Neural cell (in vitro differentiated cells): ENCODE data around the gene PCDH9.

Experiments used
- EP300 ChIP-seq: fragments of 450-650 bp; conservative IDR thresholded peaks from 2 replicates; pipeline ENCODE4 v1.6.1; 2014; ENCODE audit warnings: antibody characterized with exemption, mild to moderate bottlenecking, moderate library complexity; ENCODE audit not compliant: poor library complexity, severe bottlenecking
- EZH2 ChIP-seq: fragments of 200-600, 300-800 bp; shearing (Covaris generic), sonication (generic); IDR thresholded peaks from 2 replicates; pipeline ENCODE4 v1.6.1; 2014; ENCODE audit warnings: antibody characterized with exemption, low read length, borderline replicate concordance, mild to moderate bottlenecking; ENCODE audit not compliant: insufficient read depth, poor library complexity, severe bottlenecking
- MXI1 ChIP-seq: fragments of 450-650 bp; conservative IDR thresholded peaks from 2 replicates; pipeline ENCODE4 v1.6.1; 2014; ENCODE audit warnings: antibody characterized with exemption, mild to moderate bottlenecking; ENCODE audit not compliant: poor library complexity, severe bottlenecking
- POLR2AphosphoS5 ChIP-seq: IDR thresholded peaks from 2 replicates; pipeline ENCODE4 v1.6.1; 2012
- SMC3 ChIP-seq: fragments of 450-650 bp; conservative IDR thresholded peaks from 2 replicates; pipeline ENCODE4 v1.6.1; 2014; ENCODE audit warnings: antibody characterized with exemption, mild to moderate bottlenecking, moderate library complexity; ENCODE audit not compliant: poor library complexity
- TAF1 ChIP-seq: IDR thresholded peaks from 2 replicates; pipeline ENCODE4 v1.6.1; 2012; ENCODE audit warnings: low read depth
- TF ChIP-seq, protein P1 (sequence below): fragments of 450-650 bp; IDR thresholded peaks from 2 replicates; pipeline ENCODE4 v1.5.1; 2014; ENCODE audit warnings: antibody characterized with exemption, mild to moderate bottlenecking, moderate library complexity; ENCODE audit not compliant: poor library complexity, severe bottlenecking
- TF ChIP-seq, protein P2 (sequence below): IDR thresholded peaks from 2 replicates; pipeline ENCODE4 v1.6.1; 2012; ENCODE audit warnings: borderline replicate concordance

DNA sequence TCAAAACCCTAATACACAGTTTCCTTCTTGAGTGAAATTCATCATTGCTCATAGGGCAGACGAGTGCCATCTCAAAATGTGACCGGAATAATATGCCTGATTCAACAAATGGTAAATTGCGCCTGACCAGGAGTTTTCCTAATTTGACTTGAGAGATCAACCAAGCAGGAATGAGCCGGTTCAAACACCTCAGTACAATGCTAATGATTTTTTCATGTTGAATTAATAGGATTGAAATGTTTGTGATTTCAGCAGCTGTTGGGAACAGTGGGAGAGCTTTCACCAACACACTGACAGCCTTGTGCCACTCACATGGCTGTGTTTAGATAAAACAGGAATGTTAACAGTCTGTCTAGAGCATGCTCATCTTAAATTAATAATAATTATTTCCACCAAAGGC, 484.8 kb downstream of the PCDH9 start:
- TF ChIP-seq, protein P1, sequence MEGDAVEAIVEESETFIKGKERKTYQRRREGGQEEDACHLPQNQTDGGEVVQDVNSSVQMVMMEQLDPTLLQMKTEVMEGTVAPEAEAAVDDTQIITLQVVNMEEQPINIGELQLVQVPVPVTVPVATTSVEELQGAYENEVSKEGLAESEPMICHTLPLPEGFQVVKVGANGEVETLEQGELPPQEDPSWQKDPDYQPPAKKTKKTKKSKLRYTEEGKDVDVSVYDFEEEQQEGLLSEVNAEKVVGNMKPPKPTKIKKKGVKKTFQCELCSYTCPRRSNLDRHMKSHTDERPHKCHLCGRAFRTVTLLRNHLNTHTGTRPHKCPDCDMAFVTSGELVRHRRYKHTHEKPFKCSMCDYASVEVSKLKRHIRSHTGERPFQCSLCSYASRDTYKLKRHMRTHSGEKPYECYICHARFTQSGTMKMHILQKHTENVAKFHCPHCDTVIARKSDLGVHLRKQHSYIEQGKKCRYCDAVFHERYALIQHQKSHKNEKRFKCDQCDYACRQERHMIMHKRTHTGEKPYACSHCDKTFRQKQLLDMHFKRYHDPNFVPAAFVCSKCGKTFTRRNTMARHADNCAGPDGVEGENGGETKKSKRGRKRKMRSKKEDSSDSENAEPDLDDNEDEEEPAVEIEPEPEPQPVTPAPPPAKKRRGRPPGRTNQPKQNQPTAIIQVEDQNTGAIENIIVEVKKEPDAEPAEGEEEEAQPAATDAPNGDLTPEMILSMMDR, result no peak
- TF ChIP-seq EP300 (no peak), EZH2 (no peak), TAF1 (no peak), POLR2AphosphoS5 (peak; percentile 64), SMC3 (no peak), MXI1 (no peak)
- TF ChIP-seq, protein P2, sequence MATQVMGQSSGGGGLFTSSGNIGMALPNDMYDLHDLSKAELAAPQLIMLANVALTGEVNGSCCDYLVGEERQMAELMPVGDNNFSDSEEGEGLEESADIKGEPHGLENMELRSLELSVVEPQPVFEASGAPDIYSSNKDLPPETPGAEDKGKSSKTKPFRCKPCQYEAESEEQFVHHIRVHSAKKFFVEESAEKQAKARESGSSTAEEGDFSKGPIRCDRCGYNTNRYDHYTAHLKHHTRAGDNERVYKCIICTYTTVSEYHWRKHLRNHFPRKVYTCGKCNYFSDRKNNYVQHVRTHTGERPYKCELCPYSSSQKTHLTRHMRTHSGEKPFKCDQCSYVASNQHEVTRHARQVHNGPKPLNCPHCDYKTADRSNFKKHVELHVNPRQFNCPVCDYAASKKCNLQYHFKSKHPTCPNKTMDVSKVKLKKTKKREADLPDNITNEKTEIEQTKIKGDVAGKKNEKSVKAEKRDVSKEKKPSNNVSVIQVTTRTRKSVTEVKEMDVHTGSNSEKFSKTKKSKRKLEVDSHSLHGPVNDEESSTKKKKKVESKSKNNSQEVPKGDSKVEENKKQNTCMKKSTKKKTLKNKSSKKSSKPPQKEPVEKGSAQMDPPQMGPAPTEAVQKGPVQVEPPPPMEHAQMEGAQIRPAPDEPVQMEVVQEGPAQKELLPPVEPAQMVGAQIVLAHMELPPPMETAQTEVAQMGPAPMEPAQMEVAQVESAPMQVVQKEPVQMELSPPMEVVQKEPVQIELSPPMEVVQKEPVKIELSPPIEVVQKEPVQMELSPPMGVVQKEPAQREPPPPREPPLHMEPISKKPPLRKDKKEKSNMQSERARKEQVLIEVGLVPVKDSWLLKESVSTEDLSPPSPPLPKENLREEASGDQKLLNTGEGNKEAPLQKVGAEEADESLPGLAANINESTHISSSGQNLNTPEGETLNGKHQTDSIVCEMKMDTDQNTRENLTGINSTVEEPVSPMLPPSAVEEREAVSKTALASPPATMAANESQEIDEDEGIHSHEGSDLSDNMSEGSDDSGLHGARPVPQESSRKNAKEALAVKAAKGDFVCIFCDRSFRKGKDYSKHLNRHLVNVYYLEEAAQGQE, result peak; percentile 31
